Brain pericyte (primary cell): ENCODE measurements around the gene ZDHHC18.
"Not testable (repeated sequence)": the region's sequence is repeated elsewhere in the genome, so short reads cannot be mapped to it uniquely, and the experiment has no call there.

Experiments used
- DNase-seq: peaks from one replicate; pipeline ENCODE4 v3.0.0-alpha.2; 2012; ENCODE audit warnings: low read depth, low spot score

Gene ZDHHC18

DNA sequence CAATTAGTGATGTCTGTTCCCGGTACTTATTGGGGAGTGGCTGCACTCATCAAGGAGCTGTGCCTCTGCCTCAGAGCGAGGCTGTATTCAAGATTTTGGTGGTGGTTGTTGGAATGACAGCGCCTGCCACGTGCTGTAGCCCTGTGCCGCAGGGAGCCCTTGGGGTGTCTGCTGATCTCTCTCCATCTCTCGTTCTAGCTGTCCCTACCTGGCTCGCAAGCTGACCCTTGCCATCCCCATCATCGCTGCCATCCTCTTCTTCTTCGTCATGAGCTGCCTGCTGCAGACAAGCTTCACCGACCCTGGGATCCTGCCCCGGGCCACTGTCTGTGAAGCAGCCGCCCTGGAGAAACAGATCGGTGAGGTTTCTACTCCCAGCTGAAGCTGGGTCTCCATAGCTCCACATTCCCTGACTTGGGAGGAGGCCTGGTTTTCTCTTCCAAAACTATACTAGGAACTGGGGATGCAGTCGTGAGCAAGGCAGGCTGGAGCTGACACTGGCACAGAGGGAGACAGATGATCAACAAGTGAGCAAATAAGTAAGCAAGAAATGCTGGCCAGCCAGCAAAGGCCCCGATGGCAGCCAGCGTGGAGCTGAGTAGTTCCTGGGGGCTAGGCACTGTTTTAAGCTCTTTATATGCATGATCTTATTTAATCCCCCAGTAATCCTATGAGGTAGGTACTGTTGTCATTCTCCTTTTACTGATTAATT lies 5.9 kb downstream of the ZDHHC18 start:
- DNase-seq: no peak

DNA sequence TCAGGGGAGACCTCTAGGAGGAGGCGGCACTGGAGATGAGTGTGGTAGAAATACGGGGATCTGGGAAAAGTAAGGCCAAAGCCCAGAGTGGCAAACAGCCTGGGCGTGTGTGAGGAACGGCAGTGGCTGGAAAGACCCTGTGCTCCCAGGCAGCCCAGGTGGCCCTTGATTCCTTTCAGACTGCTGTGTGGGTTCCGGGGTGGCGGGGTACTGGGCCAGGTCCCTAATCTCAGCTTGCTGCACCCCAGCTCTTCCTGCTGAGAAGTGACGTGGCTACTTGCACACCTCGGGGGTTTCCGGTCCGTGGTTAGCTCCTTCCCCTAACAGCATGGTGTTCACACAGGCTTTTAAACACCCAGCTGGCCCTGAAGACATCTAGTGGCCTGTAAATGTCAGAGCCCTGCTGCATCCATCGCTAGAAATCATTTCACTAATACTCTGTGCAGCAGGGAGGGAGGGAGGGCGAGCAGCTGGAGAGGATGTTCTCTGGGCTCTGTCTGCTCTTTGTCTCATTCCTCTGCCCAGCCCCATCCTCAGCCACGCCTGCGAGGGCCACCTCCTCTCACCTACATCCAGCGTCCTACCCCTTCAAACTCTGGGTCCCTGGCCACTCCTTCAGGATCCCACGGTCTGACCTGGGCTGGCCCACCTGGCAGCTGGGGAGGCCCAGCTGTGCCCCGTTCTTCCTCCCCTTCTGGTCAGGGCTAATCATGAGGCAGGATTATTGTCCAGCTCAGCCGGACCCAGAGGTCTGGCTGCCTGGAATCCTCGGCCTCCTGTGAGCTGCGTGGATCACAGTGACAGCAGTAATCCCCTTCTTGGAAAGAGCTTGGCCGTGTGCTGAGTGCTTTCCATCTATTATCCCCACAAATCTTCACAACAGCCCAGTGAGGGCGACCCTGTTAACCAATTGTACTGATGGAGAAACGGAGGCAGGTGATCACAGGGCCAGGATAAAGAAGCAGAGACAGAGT lies 7.2 kb downstream of the ZDHHC18 start:
- DNase-seq: no peak

DNA sequence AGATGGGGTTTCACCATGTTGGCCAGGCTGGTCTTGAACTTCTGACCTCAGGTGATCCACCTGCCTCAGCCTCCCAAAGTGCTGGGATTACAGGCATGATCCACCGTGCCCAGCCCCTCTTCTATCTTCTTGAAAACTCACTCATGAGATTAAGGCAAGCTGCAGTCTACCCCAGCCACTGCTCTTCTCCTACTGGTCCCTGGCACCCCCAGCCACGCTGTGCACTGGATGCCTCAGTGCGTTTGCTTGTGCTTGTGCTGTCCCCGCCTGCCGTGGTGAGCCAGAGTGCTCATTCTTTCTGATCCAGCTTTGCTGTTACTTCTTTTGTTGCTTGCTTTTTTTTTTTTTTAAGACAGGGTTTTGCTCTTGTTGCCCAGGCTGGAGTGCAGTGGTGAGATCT lies 11.2 kb downstream of the ZDHHC18 start:
- DNase-seq: not testable (repeated sequence)

DNA sequence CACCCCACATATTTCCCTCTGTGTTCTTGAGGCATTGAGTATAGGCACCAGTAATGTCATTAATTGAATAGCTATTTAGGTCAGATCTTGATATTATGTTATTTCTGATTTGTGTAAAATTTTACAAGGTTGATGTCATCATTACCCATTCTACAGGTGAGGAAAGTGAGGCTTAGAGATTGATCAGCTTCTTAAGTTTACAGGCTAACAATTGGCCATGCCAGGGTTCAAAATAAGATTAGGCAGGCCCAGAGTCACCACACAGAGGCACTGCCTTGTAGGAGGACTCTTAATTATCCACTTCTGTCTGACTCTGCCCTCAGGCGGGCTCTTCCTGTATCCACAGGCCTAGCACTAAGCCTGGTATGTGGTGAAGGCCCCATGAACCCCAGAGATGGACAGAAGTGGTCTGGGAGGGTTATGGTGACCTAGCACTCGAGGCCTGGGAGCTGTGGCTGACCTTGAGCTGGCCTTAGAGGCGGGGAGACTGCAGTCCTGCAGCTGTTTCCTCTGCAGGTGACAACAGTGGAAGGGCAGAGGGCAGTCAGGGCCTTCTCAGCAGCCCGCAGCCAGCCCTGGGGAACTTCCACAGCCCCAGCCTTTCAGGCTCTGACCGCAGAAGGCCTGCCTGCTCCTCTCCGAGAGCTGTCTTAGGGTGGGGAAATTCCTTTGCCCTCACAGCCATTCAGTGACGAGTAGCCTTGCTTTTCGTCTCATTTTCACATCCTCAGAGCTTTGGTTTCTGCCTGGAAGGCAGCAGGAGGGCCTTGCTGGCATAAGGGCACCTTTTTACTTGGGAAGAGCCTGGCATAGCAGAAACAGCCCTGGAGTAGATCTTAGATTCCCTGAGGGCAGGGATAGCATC lies 12.2 kb downstream of the ZDHHC18 start:
- DNase-seq: no peak

DNA sequence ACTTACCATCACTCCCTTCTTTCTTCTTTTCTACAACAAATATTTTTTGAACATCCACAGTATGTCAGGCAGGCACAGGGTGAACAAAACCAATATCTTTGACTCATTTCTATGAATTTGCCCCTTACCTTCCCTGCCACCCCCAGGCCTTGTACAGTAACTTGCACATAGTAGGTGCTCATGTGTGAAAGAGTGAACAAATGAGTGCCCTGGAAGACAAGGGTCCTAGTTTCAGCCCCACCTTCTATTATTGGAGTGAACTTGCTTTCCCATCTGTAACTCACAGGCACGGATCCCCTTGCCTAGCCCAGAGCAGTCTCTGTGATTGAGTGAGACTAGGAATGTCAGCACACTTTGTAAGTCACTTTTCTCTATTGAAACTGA lies 12.8 kb downstream of the ZDHHC18 start:
- DNase-seq: no peak

DNA sequence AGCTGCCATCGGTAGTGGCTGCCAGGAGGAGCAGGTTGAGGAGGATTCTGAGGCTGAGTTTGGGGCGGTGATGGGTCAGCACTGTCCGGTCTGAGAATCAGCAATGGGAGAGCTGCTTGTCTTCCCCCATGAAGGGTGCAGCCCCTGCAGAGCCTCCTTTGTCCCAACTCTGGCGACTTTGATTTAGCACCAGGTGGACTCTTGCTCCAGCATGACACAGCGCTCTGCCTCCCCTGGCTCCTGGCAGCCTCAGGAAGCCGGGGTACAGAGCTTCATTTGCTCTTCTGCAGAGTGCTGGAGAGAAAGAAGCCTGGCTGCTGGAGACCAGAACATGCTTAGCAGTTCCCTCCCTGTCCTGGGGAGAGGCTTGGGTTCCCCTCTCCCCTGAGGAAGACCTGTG lies 13.3 kb downstream of the ZDHHC18 start:
- no peak for DNase-seq

DNA sequence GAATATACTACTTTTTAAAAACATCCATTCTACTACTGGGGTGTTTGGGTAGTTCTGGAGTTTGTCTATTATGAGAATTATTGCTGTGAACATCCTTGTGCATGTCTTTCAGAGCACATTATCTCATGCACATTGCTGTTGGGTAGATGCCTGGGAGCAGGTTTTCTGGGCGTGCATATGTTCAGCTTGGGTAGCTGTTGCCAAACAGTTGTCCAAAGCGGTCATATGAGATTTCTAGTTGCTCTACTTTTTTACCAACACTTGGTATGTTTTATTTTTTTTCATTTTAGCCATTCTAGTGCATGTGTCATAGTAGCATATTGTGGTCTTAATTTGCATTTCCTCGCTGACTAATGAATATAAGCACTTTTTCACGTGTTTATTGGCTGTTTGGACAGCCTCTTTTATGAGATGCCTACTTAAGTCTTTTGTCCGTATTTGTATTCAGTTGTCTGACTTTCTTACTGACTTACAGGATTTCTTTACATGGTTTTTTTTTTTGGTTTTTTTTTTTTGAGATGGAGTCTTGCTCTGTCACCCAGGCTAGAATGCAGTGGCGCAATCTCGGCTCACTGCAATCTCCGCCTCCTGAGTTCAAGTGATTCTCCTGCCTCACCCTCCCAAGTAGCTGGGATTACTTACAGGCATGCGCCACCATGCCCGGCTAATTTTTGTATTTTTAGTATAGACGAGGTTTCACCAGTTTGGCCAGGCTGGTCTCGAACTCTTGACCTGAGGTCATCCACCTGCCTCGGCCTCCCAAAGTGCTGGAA lies 18.1 kb downstream of the ZDHHC18 start:
- no peak for DNase-seq

DNA sequence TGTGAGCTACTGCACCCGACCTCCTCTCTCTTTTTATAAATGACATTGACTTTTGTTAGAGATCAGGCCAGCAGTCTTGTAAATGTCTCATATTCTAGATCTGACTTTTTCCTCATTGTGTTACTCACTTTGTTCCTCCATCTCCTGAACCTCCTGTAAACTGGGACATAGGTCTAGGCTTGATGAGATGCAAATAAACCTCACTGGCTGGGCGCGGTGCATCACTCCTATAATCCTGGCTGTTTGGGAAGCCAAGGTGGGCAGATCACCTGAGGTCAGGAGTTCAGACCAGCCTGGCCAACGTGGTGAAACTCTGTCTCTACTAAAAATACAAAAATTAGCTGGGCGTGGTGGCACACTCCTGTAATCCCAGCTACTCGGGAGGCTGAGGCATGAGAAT lies 21.3 kb downstream of the ZDHHC18 start:
- DNase-seq: not testable (repeated sequence)

DNA sequence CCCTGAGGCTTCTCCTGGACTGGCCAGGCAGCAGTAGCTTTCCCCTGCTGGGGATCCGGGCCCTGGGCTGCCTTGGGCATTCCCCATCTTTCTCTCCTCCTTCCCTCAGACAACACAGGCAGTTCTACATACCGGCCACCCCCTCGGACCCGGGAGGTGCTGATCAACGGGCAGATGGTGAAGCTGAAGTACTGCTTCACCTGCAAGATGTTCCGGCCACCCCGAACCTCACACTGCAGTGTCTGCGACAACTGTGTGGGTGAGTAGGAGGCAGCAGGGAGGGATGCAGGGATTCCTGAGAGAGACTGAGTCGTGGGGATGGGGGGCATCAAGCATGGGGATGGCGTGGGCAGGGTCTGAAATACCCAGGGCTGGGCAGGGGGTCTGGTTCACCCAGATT lies 22.0 kb downstream of the ZDHHC18 start:
- no peak for DNase-seq

DNA sequence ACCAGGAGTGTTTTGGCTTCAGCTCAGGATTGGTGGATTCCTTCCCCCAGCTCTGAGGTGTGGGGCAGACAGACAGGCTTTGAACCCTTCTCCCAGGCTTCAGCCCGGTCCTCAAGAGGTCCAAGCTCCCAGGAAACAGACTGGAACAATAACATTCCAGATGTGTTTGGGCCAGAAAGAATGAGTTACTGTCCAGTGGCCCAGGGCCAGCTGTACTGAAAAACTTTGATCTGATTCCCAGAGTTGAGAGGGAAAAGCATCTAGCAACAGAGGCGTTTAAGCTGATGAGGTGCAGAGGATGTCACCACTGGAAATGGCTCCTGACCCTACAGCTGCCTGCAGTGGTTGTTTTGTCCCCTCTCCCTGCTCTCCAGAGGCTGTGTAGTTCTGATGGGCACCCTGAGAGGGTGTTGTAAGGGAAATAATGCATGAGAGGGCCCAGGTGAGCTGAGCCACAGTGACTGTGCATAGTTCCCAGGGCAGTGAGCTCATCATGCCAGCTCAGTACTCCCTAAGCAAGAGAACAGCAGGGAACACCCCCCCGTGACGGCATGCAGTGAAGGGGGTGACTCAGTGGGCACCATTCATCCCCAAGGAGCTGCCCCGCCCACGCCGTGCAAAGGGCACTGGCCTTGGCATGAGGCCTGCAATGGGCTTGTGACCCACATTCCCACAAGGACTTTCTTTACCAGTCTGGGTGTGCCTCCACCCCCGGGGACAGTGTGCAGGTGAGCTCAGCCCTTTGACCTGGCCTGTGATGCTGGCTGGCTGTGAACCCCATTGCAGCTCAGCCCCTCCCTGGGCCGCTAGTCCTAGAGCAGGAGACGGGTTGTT lies 22.7 kb downstream of the ZDHHC18 start:
- no peak for DNase-seq

DNA sequence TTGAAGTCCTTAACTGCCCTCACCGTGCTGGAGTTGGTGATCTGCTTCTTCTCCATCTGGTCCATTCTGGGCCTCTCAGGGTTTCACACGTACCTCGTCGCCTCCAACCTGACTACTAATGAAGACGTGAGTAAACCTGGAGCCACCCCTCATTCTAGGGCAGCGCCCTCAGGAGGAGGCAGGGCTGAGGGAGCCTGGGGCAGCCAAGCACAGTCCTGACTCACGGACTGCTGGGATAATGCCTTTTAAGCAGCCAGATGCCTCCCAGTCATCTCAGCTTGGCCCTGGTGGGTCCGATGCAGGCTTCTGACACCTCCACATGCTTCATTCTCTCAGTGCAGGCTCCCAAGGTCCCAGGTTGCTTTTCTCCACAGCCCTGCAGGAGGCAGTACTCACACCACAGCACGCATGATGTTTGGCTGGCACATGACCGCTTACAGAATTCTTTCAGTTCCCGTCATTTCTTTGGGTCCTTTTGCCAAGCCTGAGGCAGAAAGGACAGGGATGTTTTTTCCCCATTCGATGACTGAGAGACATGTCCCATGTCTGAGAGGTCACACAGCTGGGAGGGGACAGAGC lies 24.7 kb downstream of the ZDHHC18 start:
- DNase-seq: no peak

DNA sequence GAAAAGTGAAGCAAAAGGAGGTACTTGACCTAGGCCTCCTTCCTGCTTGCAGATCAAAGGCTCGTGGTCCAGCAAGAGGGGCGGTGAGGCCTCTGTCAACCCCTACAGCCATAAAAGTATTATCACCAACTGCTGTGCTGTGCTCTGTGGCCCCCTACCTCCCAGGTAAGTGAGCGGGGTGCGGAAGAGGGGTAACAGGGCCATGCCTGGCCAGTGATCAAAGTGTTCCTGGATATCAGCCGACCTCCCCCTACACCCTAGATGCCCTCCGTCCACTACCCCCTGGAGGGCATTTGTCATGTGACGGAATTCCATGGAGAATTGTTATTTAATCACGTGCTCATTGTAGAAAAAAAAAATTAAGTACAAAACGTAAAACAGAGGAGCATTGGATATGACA lies 26.2 kb downstream of the ZDHHC18 start:
- no peak for DNase-seq

DNA sequence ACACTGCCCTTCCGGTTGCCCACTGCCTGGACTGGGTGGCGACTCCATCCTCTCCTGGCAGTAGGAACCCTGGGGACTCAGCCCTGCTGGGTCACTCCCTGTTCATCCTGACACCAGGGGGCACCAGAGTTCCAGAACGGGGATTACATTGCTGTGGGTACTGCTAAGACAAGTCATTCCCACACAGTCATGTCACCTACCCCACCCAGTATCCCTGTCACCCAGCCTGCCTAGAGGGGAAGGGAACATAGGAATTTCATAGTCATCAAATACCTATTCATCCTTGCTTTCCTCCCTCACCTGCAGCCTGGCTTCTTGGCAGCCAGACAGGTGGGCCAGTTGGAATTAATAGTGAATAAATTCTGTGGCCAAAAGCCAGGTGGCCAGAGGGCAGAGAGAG lies 26.7 kb downstream of the ZDHHC18 start:
- no peak for DNase-seq

DNA sequence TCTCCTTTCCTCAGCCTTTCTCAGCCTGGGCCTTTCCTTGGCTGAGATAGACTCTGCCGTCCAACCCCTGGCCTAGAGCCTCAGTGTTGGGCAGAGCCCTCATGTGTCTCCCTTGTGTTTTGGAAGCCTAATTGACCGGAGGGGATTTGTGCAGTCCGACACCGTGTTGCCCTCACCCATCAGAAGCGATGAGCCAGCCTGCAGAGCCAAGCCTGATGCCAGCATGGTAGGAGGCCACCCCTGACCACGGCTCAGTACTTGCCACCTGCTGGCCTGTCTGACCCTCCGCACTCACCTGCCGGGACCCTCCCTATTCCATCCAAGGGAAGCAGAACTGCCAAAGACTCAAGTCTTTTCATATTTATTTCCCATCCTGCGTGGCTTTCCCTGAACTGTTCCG lies 27.1 kb downstream of the ZDHHC18 start:
- DNase-seq: no peak

DNA sequence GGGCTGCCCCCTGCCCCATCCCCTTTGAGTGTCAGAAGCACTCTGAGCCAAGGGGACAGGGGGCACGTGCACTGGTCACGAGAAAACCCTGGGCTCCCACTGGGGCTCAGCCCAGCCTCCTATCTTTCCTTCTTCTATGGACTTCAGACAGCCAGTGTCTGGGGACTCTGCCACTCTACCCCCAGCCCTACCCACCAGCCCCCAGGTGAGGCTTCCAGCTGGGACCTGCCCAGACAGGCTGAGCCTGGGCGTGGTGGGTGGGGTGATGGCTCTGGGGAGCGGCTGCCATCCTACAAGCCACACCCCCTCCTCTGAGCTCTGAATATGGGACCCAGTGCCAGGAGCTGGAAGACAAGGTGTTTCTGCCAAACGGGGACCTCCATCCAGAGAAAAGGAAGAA lies 28.4 kb downstream of the ZDHHC18 start:
- no peak for DNase-seq

DNA sequence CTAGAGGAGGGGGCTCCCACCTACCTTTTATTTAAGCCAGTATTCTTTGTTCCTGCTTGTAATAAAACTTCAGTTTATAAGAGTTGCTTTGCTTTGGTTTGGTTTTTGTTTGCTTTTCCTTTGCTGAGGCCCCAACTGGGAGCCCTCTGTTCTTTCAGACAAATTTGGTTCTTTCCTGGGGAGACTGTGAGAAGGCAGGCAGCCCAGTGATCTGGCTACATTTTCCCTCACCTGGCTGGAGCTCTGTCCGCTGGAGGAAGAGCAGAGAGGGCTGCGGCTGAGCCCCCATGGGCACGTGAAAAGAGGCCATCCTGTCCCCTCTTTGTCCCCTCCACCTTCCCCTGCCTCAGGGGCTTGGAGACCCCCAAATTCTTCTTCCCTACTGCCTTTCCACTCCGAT lies 29.1 kb downstream of the ZDHHC18 start:
- no peak for DNase-seq

DNA sequence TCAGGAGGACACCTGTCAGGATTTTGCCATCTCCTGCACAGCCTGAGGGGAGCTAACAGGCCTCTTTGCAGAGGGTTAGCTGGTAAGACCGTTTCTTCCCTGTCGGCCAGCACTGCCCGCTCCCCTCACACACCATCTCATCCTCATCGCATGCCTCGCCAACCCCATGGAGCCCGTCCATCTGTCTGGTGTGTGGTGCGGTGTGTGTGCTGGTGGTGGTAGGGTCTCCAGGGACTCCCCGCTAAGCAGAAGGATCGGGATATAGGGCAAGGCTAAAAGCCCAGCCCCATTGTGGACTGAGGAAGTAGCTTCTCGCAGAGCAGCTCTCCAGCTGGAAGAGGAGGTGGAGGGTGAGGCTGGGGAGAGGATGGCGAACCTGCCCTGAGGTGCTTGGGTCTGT lies 29.7 kb downstream of the ZDHHC18 start:
- DNase-seq: no peak

DNA sequence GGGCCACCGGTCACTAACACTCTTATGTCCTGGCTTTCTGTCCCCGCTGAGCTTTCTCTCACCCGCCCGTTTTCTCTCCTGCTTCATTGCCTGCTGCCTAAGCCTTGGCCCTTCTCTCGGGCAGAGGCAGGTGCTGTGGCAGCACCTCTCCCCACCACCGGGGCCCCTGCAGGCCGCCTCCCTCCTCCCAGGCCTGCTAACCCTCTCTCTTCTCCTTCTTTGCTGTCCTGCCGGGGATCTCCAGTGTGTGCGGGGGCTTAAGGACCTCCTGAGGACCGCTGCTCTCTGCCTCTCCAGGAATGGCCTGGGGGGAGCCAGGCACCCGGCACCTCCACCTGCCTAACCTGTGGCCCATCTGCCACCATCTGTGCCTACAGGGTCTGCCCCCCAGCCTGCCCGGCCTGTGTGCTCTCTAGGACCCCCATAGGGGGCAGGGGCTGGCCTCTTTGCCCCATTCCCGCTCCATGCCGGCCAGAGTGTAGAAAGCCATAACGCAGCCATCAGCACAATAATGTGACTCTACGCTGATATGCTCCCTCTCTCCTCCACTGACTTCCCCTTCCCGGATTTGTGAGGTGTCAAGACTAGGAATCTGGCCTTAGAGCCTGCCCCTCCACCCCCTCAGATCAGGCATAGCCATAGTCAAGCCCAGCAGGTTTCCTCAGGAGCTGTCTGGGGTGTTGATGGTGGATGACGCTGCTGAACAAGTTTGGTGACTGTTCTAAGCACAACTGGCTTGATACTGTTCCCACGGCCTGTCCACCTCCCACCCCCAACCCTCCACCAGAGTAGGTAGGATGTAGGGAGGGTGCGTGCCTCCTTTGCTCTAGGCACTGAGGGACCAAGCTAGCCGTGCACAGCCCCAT lies 30.3 kb downstream of the ZDHHC18 start:
- DNase-seq: no peak

DNA sequence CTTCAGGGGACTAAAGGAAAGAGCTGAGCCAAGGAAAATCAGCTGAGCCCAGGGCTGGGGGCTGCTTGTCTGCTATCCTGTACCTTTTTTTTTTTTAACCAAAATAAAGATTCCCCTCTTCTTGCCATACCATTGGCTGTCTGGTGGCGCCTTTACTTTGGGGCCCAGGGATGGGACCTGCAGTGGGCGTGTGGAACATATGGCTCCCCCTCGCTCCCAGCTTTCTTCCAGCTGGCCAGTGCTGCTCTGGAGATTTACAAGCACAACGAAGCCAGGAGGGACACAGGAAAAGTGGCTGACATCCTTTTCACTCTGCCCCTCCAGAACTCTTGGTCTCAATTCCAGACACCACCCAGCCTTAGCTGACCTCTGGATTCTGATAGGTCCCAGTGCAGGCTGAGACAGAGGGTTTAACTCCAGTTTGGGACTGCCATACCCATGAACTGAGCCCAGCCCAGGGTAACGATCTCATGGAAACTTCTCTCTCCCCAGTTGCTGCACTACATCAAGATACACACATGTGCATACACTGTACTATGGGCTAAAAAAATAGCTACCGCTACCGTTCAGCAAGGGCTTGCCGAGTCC lies 31.1 kb downstream of the ZDHHC18 start:
- DNase-seq: no peak
